ENCODE data around the gene FAM13B. TPM values are rescaled to one million over a fixed set of nuclear protein-coding genes. Genes with fewer than 3 reads are reported as not detected.
A peak's percentile ranks its signal among the peaks of the same experiment; 100 is the strongest.

FAM13B gene
- total RNA-seq, 1 experiment from 2014 or later, result 13.0 TPM

DNA sequence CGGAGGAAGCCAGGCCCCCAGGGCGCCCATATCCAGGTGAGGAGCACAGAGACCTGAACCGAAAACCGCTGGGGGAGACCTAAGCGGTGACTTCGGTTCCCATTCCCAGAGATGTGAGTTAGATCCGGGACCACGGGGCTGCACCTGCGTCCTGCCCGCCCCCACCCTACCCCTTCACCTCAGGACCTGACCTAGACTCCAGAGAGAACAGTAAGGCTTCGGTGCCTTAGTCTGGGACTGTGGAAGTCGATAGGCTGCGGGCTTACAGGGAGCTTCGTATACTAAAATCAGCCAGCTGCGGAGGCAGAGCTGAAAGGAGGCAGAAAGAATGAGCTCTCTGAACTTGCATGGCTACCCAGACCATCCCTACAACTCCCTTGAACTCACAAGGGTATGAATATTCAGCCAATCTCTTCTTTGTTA is 518 bp upstream of the FAM13B start:
- POLR2A ChIA-PET (ENCODE audit: unreplicated experiment), result interaction anchor here (0.5 kb wide), 1 partner anchor 58 kb away, joined by 4 read pairs; no protein-coding TSS in a partner anchor

DNA sequence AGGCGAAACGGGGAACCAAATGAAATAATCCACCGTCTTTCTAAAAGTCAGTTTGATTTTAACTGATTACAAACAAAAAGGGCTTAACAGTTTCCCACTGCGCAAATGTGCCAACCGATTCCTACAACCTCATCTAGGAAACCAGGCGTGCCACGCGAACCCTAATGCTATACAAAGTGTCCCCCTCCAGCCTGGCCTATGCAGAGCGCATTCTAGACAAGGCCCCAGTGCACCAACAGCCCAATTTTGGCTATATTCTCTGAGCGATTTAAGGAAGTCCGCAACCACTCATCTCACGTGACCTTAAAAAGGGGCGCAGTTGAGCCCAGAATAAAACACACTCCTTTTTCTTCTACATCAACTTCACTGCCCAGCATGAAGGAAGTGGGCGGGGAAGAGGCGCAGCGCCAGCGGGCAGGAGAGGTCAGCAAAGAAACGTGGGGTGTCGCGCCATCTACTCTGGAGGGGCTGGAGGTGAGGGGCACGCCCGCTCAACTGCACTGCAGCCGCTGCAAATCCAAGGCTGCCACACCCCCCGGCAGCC is 779 bp downstream of the FAM13B start:
- peaks cover 10% of the 10 kb centered on the region for H4K20me1 ChIP-seq (ENCODE audit: low read length)
- ChIA-PET POLR2A (ENCODE audit: unreplicated experiment) (no interaction called here), CTCF (no interaction called here)
- TF ChIP-seq EZH2phosphoT487 (IDR thresholded peaks at IDR 0.05; ENCODE audit: borderline replicate concordance, low read length) (no peak), EZH2 (IDR thresholded peaks at IDR 0.05; ENCODE audit: low read length, unreplicated experiment) (no peak)
- TF ChIP-seq, protein P1, sequence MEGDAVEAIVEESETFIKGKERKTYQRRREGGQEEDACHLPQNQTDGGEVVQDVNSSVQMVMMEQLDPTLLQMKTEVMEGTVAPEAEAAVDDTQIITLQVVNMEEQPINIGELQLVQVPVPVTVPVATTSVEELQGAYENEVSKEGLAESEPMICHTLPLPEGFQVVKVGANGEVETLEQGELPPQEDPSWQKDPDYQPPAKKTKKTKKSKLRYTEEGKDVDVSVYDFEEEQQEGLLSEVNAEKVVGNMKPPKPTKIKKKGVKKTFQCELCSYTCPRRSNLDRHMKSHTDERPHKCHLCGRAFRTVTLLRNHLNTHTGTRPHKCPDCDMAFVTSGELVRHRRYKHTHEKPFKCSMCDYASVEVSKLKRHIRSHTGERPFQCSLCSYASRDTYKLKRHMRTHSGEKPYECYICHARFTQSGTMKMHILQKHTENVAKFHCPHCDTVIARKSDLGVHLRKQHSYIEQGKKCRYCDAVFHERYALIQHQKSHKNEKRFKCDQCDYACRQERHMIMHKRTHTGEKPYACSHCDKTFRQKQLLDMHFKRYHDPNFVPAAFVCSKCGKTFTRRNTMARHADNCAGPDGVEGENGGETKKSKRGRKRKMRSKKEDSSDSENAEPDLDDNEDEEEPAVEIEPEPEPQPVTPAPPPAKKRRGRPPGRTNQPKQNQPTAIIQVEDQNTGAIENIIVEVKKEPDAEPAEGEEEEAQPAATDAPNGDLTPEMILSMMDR (conservative IDR thresholded peaks at IDR 0.05; ENCODE audit: low read depth, low read length), result no peak
- H3K4me1 ChIP-seq (ENCODE audit: insufficient read depth, low read length), result peaks cover 14% of the 10 kb centered on the region
- DNase-seq, result peak; percentile 25
- peak overlapping the region; percentile 91 for H3K27ac ChIP-seq (ENCODE audit: low read length)
- H3K9me3 ChIP-seq (ENCODE audit: low read length), result no peaks in the 10 kb centered on the region
- ATAC-seq, result peak; percentile 18
- H3K79me2 ChIP-seq (ENCODE audit: low read length), result peaks cover 57% of the 10 kb centered on the region
- H3K36me3 ChIP-seq (ENCODE audit: low read depth, low read length), result no peaks in the 10 kb centered on the region; the same call in 1 of the 2 replicates
- peak overlapping the region; percentile 83 for H3K4me3 ChIP-seq (ENCODE audit: low read length)
- H3F3A ChIP-seq (ENCODE audit: low read length, unreplicated experiment), result no peaks in the 10 kb centered on the region
- intact Hi-C loops (cut with micrococcal nuclease), result no loop called here
- no peaks in the 10 kb centered on the region for H3K27me3 ChIP-seq (ENCODE audit: low read length)
- TSS peak; percentile 37 for BruUV-seq (replicated peaks)
- peak overlapping the region; percentile 94 for H3K9ac ChIP-seq (ENCODE audit: low read length)
- H3K9me2 ChIP-seq (replicated peaks; ENCODE audit: low read length), result no peaks in the 10 kb centered on the region
- H3K4me2 ChIP-seq (ENCODE audit: low read length), result peak overlapping the region; percentile 78
- H2AFZ ChIP-seq (ENCODE audit: low read length), result peak overlapping the region; percentile 94

More for the DNA sequence above, 518 bp upstream of the FAM13B start:
- ATAC-seq (peak; percentile 29; the same call in 1 of the 2 replicates), DNase-seq (no peak)
- TF ChIP-seq, protein P1 (conservative IDR thresholded peaks at IDR 0.05; ENCODE audit: low read depth, low read length), result no peak
- TF ChIP-seq EZH2phosphoT487 (IDR thresholded peaks at IDR 0.05; ENCODE audit: borderline replicate concordance, low read length) (no peak), EZH2 (IDR thresholded peaks at IDR 0.05; ENCODE audit: low read length, unreplicated experiment) (no peak)
- Histone ChIP-seq H3K79me2 (ENCODE audit: low read length) (peaks cover 44% of the 10 kb centered on the region), H3K4me2 (ENCODE audit: low read length) (peak overlapping the region; percentile 93), H3K9me3 (ENCODE audit: low read length) (no peaks in the 10 kb centered on the region), H3F3A (ENCODE audit: low read length, unreplicated experiment) (no peaks in the 10 kb centered on the region), H2AFZ (ENCODE audit: low read length) (peak overlapping the region; percentile 94), H3K36me3 (ENCODE audit: low read depth, low read length) (no peaks in the 10 kb centered on the region; the same call in 1 of the 2 replicates), H3K4me3 (ENCODE audit: low read length) (peak overlapping the region; percentile 83), H3K9ac (ENCODE audit: low read length) (peak overlapping the region; percentile 94), H3K27ac (ENCODE audit: low read length) (peak overlapping the region; percentile 91; the same call in 1 of the 2 replicates), H3K27me3 (ENCODE audit: low read length) (no peaks in the 10 kb centered on the region), H3K9me2 (replicated peaks; ENCODE audit: low read length) (no peaks in the 10 kb centered on the region), H3K4me1 (ENCODE audit: insufficient read depth, low read length) (peaks cover 14% of the 10 kb centered on the region), H4K20me1 (ENCODE audit: low read length) (peaks cover 10% of the 10 kb centered on the region)
- intact Hi-C loops (cut with micrococcal nuclease), result no loop called here
- CTCF ChIA-PET, result interaction anchor here (0.5 kb wide), 1 partner anchor 1069 kb away, joined by 4 read pairs; no protein-coding TSS in a partner anchor
- TSS peak; percentile 90 for BruUV-seq (replicated peaks)

GRCh38 chr5:138029944-138030343 is 2.9 kb downstream of the FAM13B start:
- Histone ChIP-seq H2AFZ (ENCODE audit: low read length) (no peak overlapping the region), H3K27ac (ENCODE audit: low read length) (no peak overlapping the region), H3F3A (ENCODE audit: low read length, unreplicated experiment) (no peaks in the 10 kb centered on the region), H3K4me3 (ENCODE audit: low read length) (no peak overlapping the region), H4K20me1 (ENCODE audit: low read length) (peaks cover 16% of the 10 kb centered on the region), H3K36me3 (ENCODE audit: low read depth, low read length) (no peaks in the 10 kb centered on the region; the same call in 1 of the 2 replicates), H3K4me2 (ENCODE audit: low read length) (peak overlapping the region; percentile 26; the same call in 1 of the 2 replicates), H3K9ac (ENCODE audit: low read length) (no peak overlapping the region), H3K27me3 (ENCODE audit: low read length) (no peaks in the 10 kb centered on the region), H3K4me1 (ENCODE audit: insufficient read depth, low read length) (peaks cover 14% of the 10 kb centered on the region), H3K9me2 (replicated peaks; ENCODE audit: low read length) (no peaks in the 10 kb centered on the region), H3K79me2 (ENCODE audit: low read length) (peaks cover 77% of the 10 kb centered on the region), H3K9me3 (ENCODE audit: low read length) (no peaks in the 10 kb centered on the region)
- ChIA-PET CTCF (no interaction called here), POLR2A (ENCODE audit: unreplicated experiment) (no interaction called here)
- TF ChIP-seq EZH2phosphoT487 (IDR thresholded peaks at IDR 0.05; ENCODE audit: borderline replicate concordance, low read length) (no peak), EZH2 (IDR thresholded peaks at IDR 0.05; ENCODE audit: low read length, unreplicated experiment) (no peak)
- TF ChIP-seq, protein P1 (conservative IDR thresholded peaks at IDR 0.05; ENCODE audit: low read depth, low read length), result no peak
- ATAC-seq, result no peak
- DNase-seq, result no peak
- intact Hi-C loops (cut with micrococcal nuclease), result no loop called here
- no TSS peak for BruUV-seq (replicated peaks)
